OCI-M2 (cell line): ENCODE data around the gene TSC22D3.
"Not testable (repeated sequence)": the region's sequence is repeated elsewhere in the genome, so short reads cannot be mapped to it uniquely, and the experiment has no call there.

Experiments used
- DNase-seq: peaks from one replicate; lab custom pipeline; 2025; ENCODE audit not compliant: unreplicated experiment; lab: John Stamatoyannopoulos, UW

Gene TSC22D3

DNA sequence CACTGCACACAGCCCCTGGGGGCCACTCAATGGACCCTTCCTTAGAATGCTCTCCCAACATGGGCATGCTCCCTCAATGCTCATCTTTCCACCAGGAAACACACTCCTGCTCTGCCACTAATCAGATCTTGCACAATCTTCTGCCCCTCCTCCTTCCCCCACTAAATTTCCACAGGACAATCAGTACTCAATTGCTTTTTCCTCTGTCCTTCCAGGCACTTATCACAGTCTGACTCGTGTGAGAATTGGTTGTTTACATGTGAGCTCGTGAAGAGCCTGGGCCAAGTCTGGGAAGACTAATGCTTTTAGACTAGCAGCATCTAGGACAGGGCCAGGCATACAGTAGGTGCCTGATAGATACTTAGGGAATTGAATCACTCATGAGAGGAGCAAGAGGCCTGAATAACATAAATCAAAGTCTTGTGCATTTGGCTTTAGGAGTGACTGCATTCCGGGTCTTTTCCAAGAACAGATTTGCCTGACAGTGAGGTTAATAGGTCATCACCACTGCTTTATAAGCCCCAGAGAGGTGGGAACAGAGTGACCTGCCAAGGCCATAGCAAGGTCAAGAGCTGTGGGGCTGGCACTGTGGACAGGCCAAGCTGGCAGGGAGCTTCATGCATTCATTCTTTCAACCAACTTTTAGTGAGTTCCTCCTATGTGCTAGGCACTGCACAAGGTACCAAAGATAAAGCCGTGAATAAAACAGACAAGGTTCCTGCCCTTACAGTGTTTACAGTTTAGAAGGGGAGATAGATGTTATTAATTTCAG lies 92.3 kb downstream of the TSC22D3 start:
- no peak for DNase-seq

DNA sequence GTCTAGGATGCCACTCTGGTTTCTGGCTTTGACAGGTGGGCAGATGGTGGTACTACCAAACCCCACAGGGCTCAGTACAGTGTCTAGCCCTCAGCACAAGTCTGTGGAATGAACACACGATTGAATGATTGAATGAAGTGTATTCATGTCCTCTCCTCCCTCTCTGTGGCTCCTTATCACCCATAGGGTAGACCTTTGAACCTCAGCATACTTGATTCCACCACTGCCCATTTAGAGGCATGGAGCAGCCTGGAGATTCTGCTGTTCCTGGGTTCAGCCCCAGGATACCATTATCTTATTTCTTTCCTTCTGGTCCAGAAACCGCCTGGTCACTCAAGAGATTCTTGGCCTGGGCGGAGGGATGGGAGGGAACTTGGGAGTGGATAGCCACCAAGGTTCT lies 93.3 kb downstream of the TSC22D3 start:
- no peak for DNase-seq

- no peak for DNase-seq
Observed at GRCh38 chrX:107678957-107679740, 96.4 kb downstream of the TSC22D3 start.

DNA sequence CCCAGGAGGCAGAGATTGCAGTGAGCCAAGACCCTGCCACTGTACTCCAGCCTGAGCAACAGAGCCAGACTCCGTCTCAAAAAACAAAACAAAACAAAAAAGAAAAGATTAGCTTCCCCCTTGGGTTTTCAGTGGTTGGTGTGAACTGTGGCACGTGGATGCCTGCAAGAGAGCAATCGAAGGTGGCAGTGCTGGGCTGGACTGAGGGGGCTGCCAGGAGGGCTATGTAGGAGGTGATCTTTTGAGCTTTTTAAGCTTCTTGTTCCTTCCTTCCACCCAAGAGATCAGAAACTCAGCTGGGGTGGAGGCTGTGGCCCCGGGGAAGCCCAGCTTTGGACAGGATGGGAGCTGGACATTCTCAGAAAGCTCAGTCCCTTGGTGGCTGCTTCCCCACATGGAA lies 97.7 kb downstream of the TSC22D3 start:
- no peak for DNase-seq

GRCh38 chrX:107677501-107677901 lies 98.1 kb downstream of the TSC22D3 start:
- no peak for DNase-seq

GRCh38 chrX:107676559-107677378 lies 98.8 kb downstream of the TSC22D3 start:
- DNase-seq = no peak

GRCh38 chrX:107675823-107676555 lies 99.6 kb downstream of the TSC22D3 start:
- DNase-seq = no peak

DNA sequence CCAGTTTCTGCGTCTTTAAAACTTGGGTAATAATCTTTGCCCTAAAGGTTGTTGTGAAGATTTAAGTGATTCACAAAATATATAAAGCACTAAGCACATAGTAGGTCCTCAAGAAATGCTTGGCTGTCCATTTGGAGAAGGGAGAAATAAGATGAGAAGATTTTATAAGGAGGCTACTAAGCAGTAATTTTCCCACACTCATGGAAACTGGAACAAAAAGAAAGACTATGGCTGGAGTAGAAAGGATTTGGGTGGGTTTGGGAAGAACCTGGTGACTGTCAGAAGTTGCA lies 100.3 kb downstream of the TSC22D3 start:
- DNase-seq = no peak

DNA sequence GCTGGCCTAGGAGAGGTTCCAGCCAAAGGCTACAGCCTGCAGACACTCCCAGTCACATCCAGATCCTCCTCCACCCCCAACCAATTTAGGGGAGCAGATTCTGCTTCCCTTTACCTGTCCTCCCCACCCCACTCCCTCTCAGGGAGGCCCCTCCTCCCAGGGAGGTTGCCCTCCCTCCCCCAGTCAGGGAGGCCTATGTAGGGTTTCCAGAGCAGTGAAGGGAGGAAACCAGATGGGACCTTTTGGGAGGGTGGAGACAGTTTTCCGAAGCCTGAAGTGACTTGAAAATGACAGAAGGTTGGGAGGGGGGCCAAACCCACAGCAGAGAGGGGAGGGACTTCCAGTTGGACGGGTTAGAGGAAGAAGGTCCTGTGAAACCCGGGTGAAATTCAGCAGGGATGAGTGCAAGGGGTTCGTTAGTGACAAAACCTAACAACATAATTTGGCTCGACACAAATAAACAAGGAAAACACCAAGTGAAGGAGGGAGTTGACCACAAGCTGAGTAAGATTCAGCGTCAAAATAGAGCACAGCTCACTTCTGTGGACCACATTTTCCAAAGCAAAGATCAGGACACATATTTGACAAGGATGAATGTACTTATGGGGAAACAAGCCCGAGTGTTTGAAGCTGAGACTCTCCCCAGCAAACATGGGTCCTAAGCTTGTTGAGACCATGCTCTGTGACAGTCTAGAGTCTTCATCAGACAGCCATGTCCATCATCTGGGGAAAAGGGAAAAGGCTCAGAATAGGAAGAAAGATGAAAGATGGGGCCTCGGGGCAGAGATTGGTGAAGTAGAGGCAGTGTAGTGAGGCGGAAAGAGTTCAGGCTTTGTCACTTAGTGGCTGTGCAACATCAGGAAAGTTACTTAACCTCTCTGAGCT lies 100.9 kb downstream of the TSC22D3 start:
- no peak for DNase-seq

DNA sequence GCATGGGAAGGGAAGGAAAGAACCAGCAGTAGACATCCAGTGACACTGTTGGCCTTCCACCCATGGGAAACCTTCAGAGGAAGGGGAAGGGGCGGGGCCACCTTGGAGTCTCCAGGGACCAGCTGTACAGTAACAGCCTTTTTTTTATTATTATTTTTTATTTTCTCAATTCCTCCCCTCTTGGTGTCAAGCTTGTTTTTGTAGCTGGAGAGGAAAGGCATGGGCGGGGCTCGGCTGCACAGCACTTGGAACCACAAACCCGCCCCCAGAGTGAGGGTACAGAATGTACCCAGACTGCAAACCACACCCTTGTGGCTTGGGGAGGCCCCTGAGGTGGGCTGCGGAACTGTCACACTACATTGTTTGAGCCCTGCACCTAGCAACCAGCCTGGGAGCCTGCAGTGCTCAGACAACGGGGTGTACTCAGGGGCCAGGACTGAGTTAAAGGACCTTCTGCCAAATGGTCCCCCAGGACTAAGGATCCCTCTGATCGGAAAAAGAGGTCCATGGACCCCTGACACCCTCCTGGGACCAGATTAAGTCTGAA lies 101.6 kb downstream of the TSC22D3 start:
- DNase-seq = no peak

DNA sequence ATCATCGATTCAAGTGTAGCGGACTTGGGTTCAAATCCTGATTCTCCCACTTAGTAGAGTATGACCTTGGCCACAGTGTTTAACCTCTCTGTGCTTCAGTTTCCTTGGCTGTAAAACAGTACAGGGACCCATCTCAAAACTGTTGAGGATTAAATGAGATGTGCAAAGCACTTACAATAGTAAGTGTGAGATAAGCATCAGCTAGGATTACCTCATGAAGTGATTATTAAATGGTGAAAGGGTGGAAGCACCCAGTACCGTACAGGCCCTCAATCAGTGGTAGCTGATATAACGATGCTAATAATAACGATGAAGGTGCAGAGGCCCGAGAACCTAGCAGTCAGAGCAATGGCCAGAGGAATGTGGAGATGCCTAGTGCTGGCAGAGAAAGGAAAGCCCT lies 102.2 kb downstream of the TSC22D3 start:
- DNase-seq = no peak

DNA sequence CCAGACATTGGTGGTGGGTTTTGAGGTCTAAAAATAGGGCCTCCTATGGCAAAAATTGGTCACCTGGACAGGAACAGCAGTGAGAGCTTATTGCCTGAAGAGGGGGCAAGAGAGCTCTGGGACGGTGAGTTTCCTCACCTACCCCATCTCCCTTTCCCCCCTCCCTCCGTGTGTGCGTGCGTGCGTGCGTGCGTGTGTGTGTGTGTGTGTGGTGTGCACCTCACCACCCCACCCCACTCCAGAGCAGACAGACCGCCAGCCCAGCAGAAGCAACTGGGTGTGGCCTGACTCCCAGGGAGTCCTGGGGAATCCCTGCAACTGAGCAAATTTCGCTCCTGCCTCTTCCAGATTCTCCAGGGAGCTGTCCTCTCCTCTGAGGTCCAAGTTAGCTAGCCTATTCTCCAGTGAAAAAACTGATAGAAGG lies 102.6 kb downstream of the TSC22D3 start:
- DNase-seq = no peak

GRCh38 chrX:107671256-107671655 lies 104.3 kb downstream of the TSC22D3 start:
- DNase-seq = not testable (repeated sequence)

DNA sequence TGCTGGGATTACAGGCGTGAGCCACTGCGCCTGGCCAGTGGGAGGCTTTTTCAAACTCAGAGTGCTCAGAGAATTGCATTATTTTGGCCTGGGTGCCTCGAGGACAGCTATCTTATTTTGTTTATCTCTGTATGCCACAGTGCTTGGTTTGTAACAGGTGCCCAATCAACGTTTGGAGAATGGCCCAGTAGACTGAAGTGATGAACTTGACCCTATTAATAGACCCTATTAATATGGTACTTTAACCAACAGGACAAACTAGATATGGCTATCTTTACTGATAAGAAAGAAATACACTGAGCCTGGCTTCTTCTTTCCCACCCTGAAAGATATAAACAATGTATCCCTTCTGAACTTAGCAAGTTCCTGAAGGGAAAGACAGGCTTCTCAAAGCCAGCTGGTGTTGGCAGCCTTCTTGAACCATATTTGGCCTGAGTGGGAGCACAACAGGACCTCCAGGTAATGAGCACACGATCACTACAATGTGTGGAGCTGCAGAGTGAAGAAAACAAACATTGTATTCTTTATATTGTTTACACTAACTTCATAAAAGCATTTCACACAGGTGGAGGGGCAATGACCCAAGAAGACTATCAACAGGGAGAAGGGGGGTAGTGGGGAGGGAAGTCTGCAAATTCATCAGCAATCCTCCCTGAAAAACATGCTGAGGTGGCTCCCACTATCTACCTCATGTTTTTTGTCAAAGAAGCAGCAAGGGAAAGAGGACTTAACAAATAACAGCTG lies 105.5 kb downstream of the TSC22D3 start:
- no peak for DNase-seq

GRCh38 chrX:107669261-107669660 lies 106.3 kb downstream of the TSC22D3 start:
- DNase-seq = no peak

- not testable (repeated sequence) for DNase-seq
Observed at GRCh38 chrX:107668710-107669109, 106.9 kb downstream of the TSC22D3 start.

DNA sequence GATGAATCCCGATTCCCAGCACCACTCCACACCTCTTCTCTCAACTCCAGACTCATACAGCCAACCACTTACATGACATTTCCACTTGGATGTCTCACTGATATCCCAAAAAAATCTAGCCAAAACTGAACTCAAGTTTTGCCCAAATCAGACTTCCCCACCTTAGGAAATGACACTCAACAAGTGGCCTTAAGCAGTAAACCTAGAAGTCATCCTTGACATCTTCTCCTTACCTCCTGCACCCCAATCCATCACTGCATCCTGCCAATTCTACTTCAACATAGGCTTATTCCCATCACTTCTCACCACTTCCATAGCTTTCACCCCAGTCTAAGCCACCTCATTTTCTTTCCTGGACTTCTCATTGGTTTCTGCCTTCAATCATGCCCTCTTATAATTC lies 108.2 kb downstream of the TSC22D3 start:
- DNase-seq = no peak

GRCh38 chrX:107666931-107667330 lies 108.7 kb downstream of the TSC22D3 start:
- no peak for DNase-seq
